ENCODE results near the gene RBPJ. TPM values are rescaled to one million over a fixed set of nuclear protein-coding genes. Genes with fewer than 3 reads are reported as not detected.
A peak's percentile ranks its signal among the peaks of the same experiment; 100 is the strongest.
"Not testable (repeated sequence)": the region's sequence is repeated elsewhere in the genome, so short reads cannot be mapped to it uniquely, and the experiment has no call there.

The RBPJ gene
- polyA plus RNA-seq, 3 donors, result 75.3 to 177 (median 128) TPM

DNA sequence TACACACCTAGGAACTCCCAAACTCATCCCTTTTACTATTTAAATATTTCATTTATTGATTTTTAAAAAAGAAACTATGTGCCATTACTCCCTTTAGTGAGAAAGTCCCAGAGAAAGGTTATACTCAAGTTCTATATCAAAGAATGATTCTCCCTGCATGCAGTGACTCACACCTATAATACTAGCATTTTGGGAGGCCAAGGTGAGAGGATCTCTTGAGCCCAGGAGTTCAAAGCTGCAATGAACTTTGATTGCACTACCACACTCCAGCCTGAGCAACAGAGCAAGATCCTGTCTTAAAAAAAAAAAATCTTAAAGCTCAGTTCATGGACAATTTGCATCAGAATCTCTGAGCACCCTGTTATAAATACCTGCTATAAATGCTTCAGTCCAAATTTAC is 9.2 kb upstream of the RBPJ start:
- peaks cover 12 to 20% of the 10 kb centered on the region in 2 donors for H3K9me3 ChIP-seq (replicated peaks in 1 of 2; ENCODE audit: control insufficient read depth in 1 of 2, insufficient read depth in 1 of 2, low read length in 2 of 2)
- H3K4me3 Mint-ChIP-seq, result no peak overlapping the region
- H3K27me3 ChIP-seq (ENCODE audit: control insufficient read depth in 2 of 2, insufficient read depth in 2 of 2, low read length in 2 of 2), result no peaks in the 10 kb centered on the region
- no peaks in the 10 kb centered on the region for H3K36me3 ChIP-seq (replicated peaks in 1 of 2; ENCODE audit: control insufficient read depth in 1 of 2, insufficient read depth in 2 of 2, low read length in 2 of 2)
- H3K4me3 ChIP-seq (replicated peaks in 1 of 3; ENCODE audit: low read depth in 2 of 3, low read length in 3 of 3), result no peak overlapping the region
- no peak overlapping the region for H3K27ac ChIP-seq (ENCODE audit: low read depth in 1 of 2, low read length in 2 of 2)
- intact Hi-C loops (cut with micrococcal nuclease), result loop anchor here in 1 of 2 donors (10.0 kb wide), 1 partner anchor 97 kb away; no protein-coding TSS in a partner anchor
- H3K27me3 Mint-ChIP-seq (ENCODE audit: low read depth in 3 of 3), result peaks cover 0 to 3% (median 0%) of the 10 kb centered on the region in 3 donors
- no peaks in the 10 kb centered on the region for H3K4me1 ChIP-seq (ENCODE audit: control insufficient read depth in 1 of 2, insufficient read depth in 2 of 2, low read length in 2 of 2)
- H3K27ac Mint-ChIP-seq, result no peak overlapping the region
- TF ChIP-seq, protein P1, sequence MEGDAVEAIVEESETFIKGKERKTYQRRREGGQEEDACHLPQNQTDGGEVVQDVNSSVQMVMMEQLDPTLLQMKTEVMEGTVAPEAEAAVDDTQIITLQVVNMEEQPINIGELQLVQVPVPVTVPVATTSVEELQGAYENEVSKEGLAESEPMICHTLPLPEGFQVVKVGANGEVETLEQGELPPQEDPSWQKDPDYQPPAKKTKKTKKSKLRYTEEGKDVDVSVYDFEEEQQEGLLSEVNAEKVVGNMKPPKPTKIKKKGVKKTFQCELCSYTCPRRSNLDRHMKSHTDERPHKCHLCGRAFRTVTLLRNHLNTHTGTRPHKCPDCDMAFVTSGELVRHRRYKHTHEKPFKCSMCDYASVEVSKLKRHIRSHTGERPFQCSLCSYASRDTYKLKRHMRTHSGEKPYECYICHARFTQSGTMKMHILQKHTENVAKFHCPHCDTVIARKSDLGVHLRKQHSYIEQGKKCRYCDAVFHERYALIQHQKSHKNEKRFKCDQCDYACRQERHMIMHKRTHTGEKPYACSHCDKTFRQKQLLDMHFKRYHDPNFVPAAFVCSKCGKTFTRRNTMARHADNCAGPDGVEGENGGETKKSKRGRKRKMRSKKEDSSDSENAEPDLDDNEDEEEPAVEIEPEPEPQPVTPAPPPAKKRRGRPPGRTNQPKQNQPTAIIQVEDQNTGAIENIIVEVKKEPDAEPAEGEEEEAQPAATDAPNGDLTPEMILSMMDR (IDR thresholded peaks at IDR 0.05), result no peak
- no peak overlapping the region for H2AFZ ChIP-seq (ENCODE audit: insufficient read depth, low read depth, low read length, poor library complexity, severe bottlenecking)
- no peaks in the 10 kb centered on the region for H3K79me2 ChIP-seq (ENCODE audit: insufficient read depth, low read length)
- no peak for DNase-seq
- H3K4me1 Mint-ChIP-seq, result peaks cover 5% of the 10 kb centered on the region
- H3K9ac ChIP-seq (ENCODE audit: insufficient read depth, low read length, poor library complexity, severe bottlenecking), result no peak overlapping the region
- H4K20me1 ChIP-seq (ENCODE audit: insufficient read depth, low read length), result no peaks in the 10 kb centered on the region
- H3K4me2 ChIP-seq (replicated peaks; ENCODE audit: extremely low read depth, low read length, poor library complexity, severe bottlenecking), result no peak overlapping the region
- H3K36me3 Mint-ChIP-seq, result peaks cover 0 to 8% of the 10 kb centered on the region in 2 donors
- peaks cover 11 to 24% (median 22%) of the 10 kb centered on the region in 7 donors for H3K9me3 Mint-ChIP-seq

- peaks cover 0 to 12% of the 10 kb centered on the region in 2 donors for H3K36me3 Mint-ChIP-seq
- H3K9ac ChIP-seq (ENCODE audit: insufficient read depth, low read length, poor library complexity, severe bottlenecking); H4K20me1 ChIP-seq (ENCODE audit: insufficient read depth, low read length); H3K27me3 ChIP-seq (ENCODE audit: control insufficient read depth in 2 of 2, insufficient read depth in 2 of 2, low read length in 2 of 2); H3K4me3 ChIP-seq (replicated peaks in 1 of 3; ENCODE audit: low read depth in 2 of 3, low read length in 3 of 3); H3K27me3 Mint-ChIP-seq (ENCODE audit: low read depth in 3 of 3); H3K4me3 Mint-ChIP-seq; H3K27ac ChIP-seq (ENCODE audit: low read depth in 1 of 2, low read length in 2 of 2); H3K36me3 ChIP-seq (replicated peaks in 1 of 2; ENCODE audit: control insufficient read depth in 1 of 2, insufficient read depth in 2 of 2, low read length in 2 of 2); H3K4me2 ChIP-seq (replicated peaks; ENCODE audit: extremely low read depth, low read length, poor library complexity, severe bottlenecking); H2AFZ ChIP-seq (ENCODE audit: insufficient read depth, low read depth, low read length, poor library complexity, severe bottlenecking): not testable (repeated sequence)
- Histone ChIP-seq H3K9me3 (replicated peaks in 1 of 2; ENCODE audit: control insufficient read depth in 1 of 2, insufficient read depth in 1 of 2, low read length in 2 of 2) (peaks cover 12 to 20% of the 10 kb centered on the region in 2 donors), H3K79me2 (ENCODE audit: insufficient read depth, low read length) (peaks cover 15% of the 10 kb centered on the region), H3K4me1 (ENCODE audit: control insufficient read depth in 1 of 2, insufficient read depth in 2 of 2, low read length in 2 of 2) (peaks cover 13 to 16% of the 10 kb centered on the region in 2 donors)
- H3K9me3 Mint-ChIP-seq, result peaks cover 20 to 37% (median 23%) of the 10 kb centered on the region in 7 donors
- peak in 1 of 3 donors; percentile 28 for DNase-seq
- WGBS (ENCODE audit: insufficient coverage), result 100% methylated on average over 1 of the region's 8 CpGs
- intact Hi-C loops (cut with micrococcal nuclease), result loop anchor here (5.0 to 10.0 kb wide), 3 partner anchors 43 to 101 kb away; no protein-coding TSS in a partner anchor
- H3K4me1 Mint-ChIP-seq, result peaks cover 14% of the 10 kb centered on the region
- H3K27ac Mint-ChIP-seq, result peak overlapping the region in 2 of 7 donors; percentile 38 to 79
Observed at GRCh38 chr4:26315316-26315932, 5.4 kb upstream of the RBPJ start.
